Renal cortical epithelial cell (primary cell): Measurements from ENCODE around the gene DNAH8. TPM values are rescaled to one million over a fixed set of nuclear protein-coding genes. Genes with fewer than 3 reads are reported as not detected.
A peak's percentile ranks its signal among the peaks of the same experiment; 100 is the strongest.
"Not testable (repeated sequence)": the region's sequence is repeated elsewhere in the genome, so short reads cannot be mapped to it uniquely, and the experiment has no call there.

Experiments used
- DNase-seq: peaks from one replicate; pipeline ENCODE4 v3.0.0-alpha.2; 2011; ENCODE audit warnings: low read depth
- total RNA-seq: library from RNA; depleted of rRNA; stranded (reverse); fragments of >200 nt; gene quantifications from 2 replicates; pipeline ENCODE4 v1.2.3, GENCODE V29; 2014

DNAH8 gene
- total RNA-seq, 1 donor from 2014 or later: under 0.01 TPM

- DNase-seq: not testable (repeated sequence)
These were observed 15.4 kb upstream of the DNAH8 start for GRCh38 chr6:38699702-38700101.

GRCh38 chr6:38701551-38701950, 13.6 kb upstream of the DNAH8 start:
- no peak for DNase-seq

GRCh38 chr6:38702558-38703397, 12.3 kb upstream of the DNAH8 start, which contains the start of gene GLO1:
Gene GLO1 (minus strand): TSS chr6:38703145. CDS start chr6:38703054, 91 bp downstream.
- DNase-seq: peak; percentile 99

GRCh38 chr6:38703949-38704590, 11.0 kb upstream of the DNAH8 start:
- no peak for DNase-seq

- no peak for DNase-seq
These were observed 9.2 kb upstream of the DNAH8 start for GRCh38 chr6:38705924-38706323.

- peak; percentile 6 for DNase-seq
These were observed 6.6 kb upstream of the DNAH8 start for GRCh38 chr6:38708496-38708895.

- DNase-seq: no peak
These were observed 1.3 kb upstream of the DNAH8 start for GRCh38 chr6:38713812-38714211.

- DNase-seq: peak; percentile 42
These were observed 684 bp upstream of the DNAH8 start for GRCh38 chr6:38714239-38715015.

GRCh38 chr6:38716825-38717224, 1.7 kb downstream of the DNAH8 start:
- DNase-seq: no peak

GRCh38 chr6:38719358-38719757, 4.2 kb downstream of the DNAH8 start:
- DNase-seq: no peak

GRCh38 chr6:38720295-38720694, 5.2 kb downstream of the DNAH8 start:
- DNase-seq: peak; percentile 56

- no peak for DNase-seq
These were observed 6.9 kb downstream of the DNAH8 start for GRCh38 chr6:38722038-38722437.

GRCh38 chr6:38722727-38723334, 7.7 kb downstream of the DNAH8 start:
- DNase-seq: no peak

- DNase-seq: no peak
These were observed 8.7 kb downstream of the DNAH8 start for GRCh38 chr6:38723783-38724182.

GRCh38 chr6:38724343-38724742, 9.2 kb downstream of the DNAH8 start:
- no peak for DNase-seq

GRCh38 chr6:38725414-38726183, 10.5 kb downstream of the DNAH8 start:
- no peak for DNase-seq

- DNase-seq: no peak
These were observed 13.1 kb downstream of the DNAH8 start for GRCh38 chr6:38728203-38728602.

- DNase-seq: no peak
These were observed 15.2 kb downstream of the DNAH8 start for GRCh38 chr6:38730140-38730862.

GRCh38 chr6:38736951-38737350, 21.8 kb downstream of the DNAH8 start:
- DNase-seq: no peak

- no peak for DNase-seq
These were observed 23.1 kb downstream of the DNAH8 start for GRCh38 chr6:38738261-38738660.
